ENCODE data around the gene ZMYND11.

DNA sequence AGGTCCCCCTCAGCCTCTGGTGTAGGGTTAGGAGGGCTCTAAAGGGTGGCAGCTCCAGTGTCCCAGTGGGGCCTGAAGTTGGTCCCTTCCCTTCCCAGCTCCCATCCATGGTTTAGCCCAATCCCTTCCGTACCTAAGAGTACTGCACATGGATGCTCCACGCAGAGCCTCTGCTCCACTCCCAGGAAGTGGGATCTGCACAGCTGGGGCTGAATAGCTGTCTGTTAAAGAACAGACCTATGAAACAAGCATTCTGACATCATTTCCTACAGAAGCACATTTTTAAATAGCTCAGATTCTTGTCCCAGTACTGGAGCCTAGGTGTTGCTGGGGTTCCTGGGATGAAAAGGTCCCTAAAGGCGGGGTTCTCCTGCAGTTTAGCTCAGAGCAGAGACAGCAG lies 135.9 kb downstream of the ZMYND11 start:
- no peak for TF ChIP-seq CTCF (IDR thresholded peaks at IDR 0.05)
- no peak for TF ChIP-seq POLR2A (IDR thresholded peaks at IDR 0.05)

All from stomach (tissue), 4 donors.